Measurements from ENCODE around the gene FAT4.

The FAT4 gene

GRCh38 chr4:125315576-125316400, 1.0 kb downstream of the FAT4 start:
- peak overlapping the region; percentile 95 for H3K4me3 ChIP-seq (ENCODE audit: low read depth, low read length)
- no peak for DNase-seq (ENCODE audit: low read depth)

GRCh38 chr4:125316401-125316790, 1.6 kb downstream of the FAT4 start:
- no peak for DNase-seq (ENCODE audit: low read depth)
- peak overlapping the region; percentile 95 for H3K4me3 ChIP-seq (ENCODE audit: low read depth, low read length)

DNA sequence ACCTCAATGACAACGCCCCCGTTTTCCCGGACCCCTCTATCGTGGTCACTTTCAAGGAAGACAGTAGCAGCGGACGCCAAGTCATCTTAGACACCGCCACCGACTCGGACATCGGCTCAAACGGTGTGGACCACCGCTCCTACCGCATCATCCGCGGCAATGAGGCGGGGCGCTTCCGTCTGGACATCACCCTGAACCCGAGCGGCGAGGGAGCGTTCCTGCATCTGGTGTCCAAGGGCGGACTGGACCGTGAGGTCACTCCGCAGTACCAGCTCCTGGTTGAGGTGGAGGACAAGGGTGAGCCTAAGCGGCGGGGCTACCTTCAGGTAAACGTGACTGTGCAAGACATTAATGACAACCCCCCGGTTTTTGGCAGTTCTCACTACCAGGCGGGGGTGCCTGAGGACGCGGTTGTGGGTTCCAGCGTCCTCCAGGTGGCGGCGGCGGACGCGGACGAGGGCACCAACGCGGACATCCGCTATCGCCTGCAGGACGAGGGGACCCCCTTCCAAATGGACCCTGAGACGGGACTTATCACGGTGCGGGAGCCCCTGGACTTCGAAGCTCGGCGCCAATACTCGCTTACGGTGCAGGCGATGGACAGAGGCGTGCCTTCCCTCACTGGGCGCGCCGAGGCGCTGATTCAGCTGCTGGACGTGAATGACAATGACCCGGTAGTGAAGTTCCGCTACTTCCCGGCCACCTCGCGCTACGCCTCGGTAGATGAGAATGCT, 2.2 kb downstream of the FAT4 start:
- DNase-seq (ENCODE audit: low read depth) = no peak

GRCh38 chr4:125317525-125317877, 2.7 kb downstream of the FAT4 start:
- DNase-seq (ENCODE audit: low read depth) = no peak

More for the DNA sequence above, 2.2 kb downstream of the FAT4 start:
- peak overlapping the region; percentile 95 for H3K4me3 ChIP-seq (ENCODE audit: low read depth, low read length)

DNA sequence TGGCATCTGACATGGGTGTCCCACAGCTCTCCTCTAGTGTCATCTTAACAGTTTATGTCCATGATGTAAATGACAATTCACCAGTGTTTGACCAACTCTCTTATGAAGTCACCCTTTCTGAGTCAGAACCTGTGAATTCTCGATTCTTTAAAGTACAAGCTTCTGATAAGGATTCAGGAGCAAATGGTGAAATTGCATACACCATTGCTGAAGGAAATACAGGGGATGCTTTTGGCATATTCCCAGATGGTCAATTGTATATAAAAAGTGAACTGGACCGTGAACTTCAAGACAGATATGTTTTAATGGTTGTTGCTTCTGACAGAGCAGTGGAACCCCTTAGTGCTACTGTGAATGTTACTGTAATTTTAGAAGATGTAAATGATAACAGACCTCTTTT, 4.6 kb downstream of the FAT4 start:
- no peak overlapping the region for H3K4me3 ChIP-seq (ENCODE audit: low read depth, low read length)
- no peak for DNase-seq (ENCODE audit: low read depth)

More at GRCh38 chr4:125317525-125317877, 2.7 kb downstream of the FAT4 start:
- H3K4me3 ChIP-seq (ENCODE audit: low read depth, low read length) = peak overlapping the region; percentile 95

- peak; percentile 48 for DNase-seq (ENCODE audit: low read depth)
- H3K4me3 ChIP-seq (ENCODE audit: low read depth, low read length) = peak overlapping the region; percentile 33
These were observed 7.1 kb downstream of the FAT4 start for GRCh38 chr4:125321709-125322365.

GRCh38 chr4:125322366-125322730, 7.6 kb downstream of the FAT4 start:
- peak overlapping the region; percentile 33 for H3K4me3 ChIP-seq (ENCODE audit: low read depth, low read length)
- DNase-seq (ENCODE audit: low read depth) = peak; percentile 72

DNA sequence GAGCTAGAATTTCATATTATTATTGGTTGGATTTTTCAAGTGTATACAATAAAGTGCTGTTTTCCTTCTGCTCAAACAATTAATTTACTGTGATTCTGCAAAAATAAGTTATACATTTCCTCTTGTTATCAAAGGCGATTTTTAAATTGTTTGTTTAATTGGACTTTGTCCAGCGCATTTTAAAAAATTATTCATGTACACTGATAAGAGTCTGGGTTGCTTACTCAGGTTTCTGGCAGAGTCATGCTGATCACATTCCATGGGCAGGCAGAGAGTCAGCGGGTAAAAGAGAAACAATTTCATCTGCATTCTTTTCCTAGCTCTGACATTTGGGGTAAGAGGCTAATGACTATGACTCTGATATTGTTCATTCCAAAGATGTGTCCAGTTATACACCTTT, 8.9 kb downstream of the FAT4 start:
- no peak for DNase-seq (ENCODE audit: low read depth)
- no peak overlapping the region for H3K4me3 ChIP-seq (ENCODE audit: low read depth, low read length)

DNA sequence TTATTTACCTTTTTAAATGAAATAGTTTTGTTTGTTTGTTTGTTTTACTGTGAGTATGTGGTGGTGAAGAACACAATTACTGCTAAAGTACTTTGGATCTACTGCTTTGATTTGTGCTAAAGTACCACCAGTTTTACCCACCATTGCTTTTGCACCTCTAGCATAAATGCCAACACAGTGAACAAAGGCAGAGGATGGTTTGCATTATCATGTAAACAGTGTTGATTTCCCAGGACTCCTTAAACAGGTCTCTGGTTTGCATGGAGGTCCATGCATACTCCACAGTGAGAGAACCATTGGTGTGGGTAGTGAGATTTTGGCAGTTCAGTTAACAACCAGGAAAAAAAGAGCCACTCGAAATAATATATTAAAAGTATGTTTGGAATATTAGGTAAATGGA, 11.0 kb downstream of the FAT4 start:
- no peak overlapping the region for H3K4me3 ChIP-seq (ENCODE audit: low read depth, low read length)
- no peak for DNase-seq (ENCODE audit: low read depth)

GRCh38 chr4:125331116-125331515, 16.4 kb downstream of the FAT4 start:
- no peak for DNase-seq (ENCODE audit: low read depth)
- H3K4me3 ChIP-seq (ENCODE audit: low read depth, low read length) = no peak overlapping the region

GRCh38 chr4:125334926-125335325, 20.2 kb downstream of the FAT4 start:
- no peak overlapping the region for H3K4me3 ChIP-seq (ENCODE audit: low read depth, low read length)
- DNase-seq (ENCODE audit: low read depth) = no peak

GRCh38 chr4:125338814-125339213, 24.1 kb downstream of the FAT4 start:
- H3K4me3 ChIP-seq (ENCODE audit: low read depth, low read length) = no peak overlapping the region
- DNase-seq (ENCODE audit: low read depth) = no peak

- no peak overlapping the region for H3K4me3 ChIP-seq (ENCODE audit: low read depth, low read length)
- DNase-seq (ENCODE audit: low read depth) = no peak
These were observed 29.4 kb downstream of the FAT4 start for GRCh38 chr4:125344198-125344597.

DNA sequence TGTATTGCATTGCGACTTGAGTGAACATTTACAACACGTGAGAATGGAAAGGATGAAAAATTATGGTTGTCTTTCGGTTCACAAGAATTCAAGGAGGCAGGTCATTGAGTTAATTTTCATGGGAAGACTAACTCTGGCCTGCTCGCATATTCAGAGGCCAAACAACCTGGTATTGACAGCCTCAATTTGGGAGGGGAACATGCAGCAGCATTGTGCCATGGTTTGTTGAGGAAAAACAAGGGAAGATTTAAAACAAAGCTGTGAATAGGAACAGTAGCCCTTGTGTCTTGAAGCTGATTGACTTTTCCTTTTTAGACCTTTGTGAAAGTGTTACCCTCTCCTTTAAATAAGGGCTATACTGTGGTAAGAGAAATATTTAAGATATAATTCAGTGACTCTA, 31.9 kb downstream of the FAT4 start:
- no peak for DNase-seq (ENCODE audit: low read depth)
- no peak overlapping the region for H3K4me3 ChIP-seq (ENCODE audit: low read depth, low read length)

- H3K4me3 ChIP-seq (ENCODE audit: low read depth, low read length) = no peak overlapping the region
- DNase-seq (ENCODE audit: low read depth) = no peak
These were observed 35.8 kb downstream of the FAT4 start for GRCh38 chr4:125350470-125351135.

GRCh38 chr4:125352521-125352920, 37.8 kb downstream of the FAT4 start:
- H3K4me3 ChIP-seq (ENCODE audit: low read depth, low read length) = no peak overlapping the region
- no peak for DNase-seq (ENCODE audit: low read depth)

GRCh38 chr4:125353131-125353530, 38.4 kb downstream of the FAT4 start:
- no peak for DNase-seq (ENCODE audit: low read depth)
- no peak overlapping the region for H3K4me3 ChIP-seq (ENCODE audit: low read depth, low read length)

DNA sequence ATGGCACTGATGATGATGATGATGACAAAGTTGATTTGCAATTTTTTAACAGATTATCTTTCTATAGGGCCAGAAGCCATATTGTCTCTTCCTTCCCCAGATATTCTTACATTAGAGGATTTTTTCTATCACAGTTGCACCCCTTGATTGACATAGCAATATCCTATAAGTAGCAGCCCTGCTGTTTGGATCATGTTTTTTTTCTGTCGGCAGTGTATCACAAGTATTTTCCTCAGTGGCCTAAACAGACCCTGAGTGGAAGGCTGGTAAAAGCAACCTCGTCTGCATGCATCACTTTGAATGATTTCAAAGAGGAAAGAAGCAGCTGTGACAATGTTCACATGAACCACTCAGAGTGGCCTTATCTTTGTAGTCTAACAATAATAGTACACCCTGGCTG, 41.0 kb downstream of the FAT4 start:
- no peak for DNase-seq (ENCODE audit: low read depth)
- no peak overlapping the region for H3K4me3 ChIP-seq (ENCODE audit: low read depth, low read length)

DNA sequence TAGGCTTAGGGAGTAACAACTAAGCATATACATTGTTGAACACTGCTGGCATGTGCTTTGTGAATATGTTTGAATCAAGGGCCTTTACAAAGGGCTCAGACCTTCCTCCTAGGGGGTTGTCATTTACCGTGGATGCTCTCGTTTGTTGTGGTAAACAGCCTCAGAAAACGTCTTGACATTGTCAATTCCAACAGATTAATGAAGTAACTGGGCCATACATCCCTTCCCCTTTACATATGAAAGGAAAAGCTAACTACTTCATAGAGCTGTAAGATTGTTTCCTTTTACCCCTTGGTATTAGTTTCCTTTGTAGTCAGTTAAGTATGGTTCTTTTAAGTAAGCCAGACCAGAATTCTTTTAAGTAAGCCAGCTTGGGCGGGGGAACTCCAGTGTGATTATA, 42.9 kb downstream of the FAT4 start:
- no peak overlapping the region for H3K4me3 ChIP-seq (ENCODE audit: low read depth, low read length)
- no peak for DNase-seq (ENCODE audit: low read depth)

DNA sequence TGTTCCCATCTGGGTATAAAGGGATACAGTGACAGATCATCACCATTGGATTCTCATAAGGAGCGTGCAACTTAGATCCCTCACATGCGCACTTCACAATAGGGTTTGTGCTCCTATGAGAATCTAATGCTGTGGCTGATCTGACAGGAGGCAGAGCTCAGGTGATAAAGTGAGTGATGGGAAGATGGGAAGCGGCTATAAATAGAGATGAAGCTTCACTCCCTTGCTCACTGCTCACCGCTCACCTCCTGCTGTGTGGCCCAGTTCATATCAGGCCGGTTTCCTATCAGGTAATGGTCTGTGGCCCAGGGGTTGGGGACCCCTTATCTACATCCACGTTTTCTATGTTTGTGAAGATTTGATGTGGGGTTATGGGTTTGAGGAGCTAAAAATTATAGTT, 43.7 kb downstream of the FAT4 start:
- H3K4me3 ChIP-seq (ENCODE audit: low read depth, low read length) = no peak overlapping the region
- DNase-seq (ENCODE audit: low read depth) = no peak

Data from skeletal muscle cell (primary cell).